Ectodermal cell (in vitro differentiated cells): Measurements from ENCODE around the gene NR2F2. TPM values are rescaled to one million over a fixed set of nuclear protein-coding genes. Genes with fewer than 3 reads are reported as not detected.

Experiments
- H3K27ac ChIP-seq: 2 replicates; pipeline ENCODE4 v1.7.0; 2013; ENCODE audit warnings: mild to moderate bottlenecking, low read depth, low read length; ENCODE audit not compliant: insufficient read depth, poor library complexity, severe bottlenecking
- H3K27me3 ChIP-seq: 2 replicates; pipeline ENCODE4 v1.7.0; 2013; ENCODE audit warnings: mild to moderate bottlenecking, low read length; ENCODE audit not compliant: insufficient read depth, control insufficient read depth, poor library complexity, severe bottlenecking
- H3K36me3 ChIP-seq: one replicate; pipeline ENCODE4 v1.7.0; 2013; ENCODE audit warnings: low read length; ENCODE audit not compliant: control insufficient read depth, insufficient read depth
- H3K4me1 ChIP-seq: one replicate; pipeline ENCODE4 v1.7.0; 2013; ENCODE audit warnings: low read length; ENCODE audit not compliant: control insufficient read depth, insufficient read depth
- H3K4me3 ChIP-seq: 2 replicates; pipeline ENCODE4 v1.7.0; 2013; ENCODE audit warnings: low read depth, low read length, control low read depth; ENCODE audit not compliant: insufficient read depth
- H3K9me3 ChIP-seq: 2 replicates; pipeline ENCODE4 v1.7.0; 2013; ENCODE audit warnings: mild to moderate bottlenecking, low read length, moderate library complexity; ENCODE audit not compliant: control insufficient read depth
- WGBS, 2 experiments: methylation state at CpG; one replicate each; pipeline ENCODE4 v1.1.7; 2013; ENCODE audit warnings: missing lambda C conversion rate in 2 of 2; 5-methylcytosine and 5-hydroxymethylcytosine counted together
- polyA plus RNA-seq, 4 experiments: library from polyadenylated mRNA; stranded (reverse); fragments of 50-300 nt; gene quantifications; one replicate each; pipeline ENCODE4 v1.2.3, GENCODE V29; 2013

The NR2F2 gene
- polyA plus RNA-seq (2013, experiment 1 of 4): 101 TPM
- 117 TPM for polyA plus RNA-seq (2013, experiment 2 of 4)
- polyA plus RNA-seq (2013, experiment 3 of 4): 80.0 TPM
- polyA plus RNA-seq (2013, experiment 4 of 4): 97.4 TPM

GRCh38 chr15:96330450-96331143, at the start of gene NR2F2:
Gene NR2F2, plus strand, starts transcription at chr15:96330700. Its CDS starts 1,406 bp downstream, at chr15:96332106.
- H3K36me3 ChIP-seq: peaks cover 30% of the 10 kb centered on the region
- 0% methylated on average over 77 to 78 of the region's 78 CpGs for WGBS, 2 experiments
- H3K27me3 ChIP-seq: peaks cover 82% of the 10 kb centered on the region
- H3K9me3 ChIP-seq: no peaks in the 10 kb centered on the region
- peak within 1 kb of the TSS; percentile 88 for H3K27ac ChIP-seq
- H3K4me1 ChIP-seq: peaks cover 26% of the 10 kb centered on the region
- H3K4me3 ChIP-seq: peak within 1 kb of the TSS; percentile 88

- H3K9me3 ChIP-seq: no peaks in the 10 kb centered on the region
- H3K4me3 ChIP-seq: no peak overlapping the region
- WGBS, 2 experiments: 83% methylated on average over 11 of the region's 11 CpGs
- H3K36me3 ChIP-seq: peaks cover 7% of the 10 kb centered on the region
- no peaks in the 10 kb centered on the region for H3K4me1 ChIP-seq
- no peak overlapping the region for H3K27ac ChIP-seq
- H3K27me3 ChIP-seq: no peaks in the 10 kb centered on the region
These were observed 45.2 kb upstream of the NR2F2 start for GRCh38 chr15:96285305-96285704.

GRCh38 chr15:96285729-96286254, 44.7 kb upstream of the NR2F2 start:
- 90% methylated on average over 18 of the region's 18 CpGs for WGBS, 2 experiments
- no peaks in the 10 kb centered on the region for H3K27me3 ChIP-seq
- no peaks in the 10 kb centered on the region for H3K9me3 ChIP-seq
- no peaks in the 10 kb centered on the region for H3K4me1 ChIP-seq
- H3K36me3 ChIP-seq: peaks cover 7% of the 10 kb centered on the region
- H3K4me3 ChIP-seq: no peak overlapping the region
- no peak overlapping the region for H3K27ac ChIP-seq

- Histone ChIP-seq H3K36me3 (no peaks in the 10 kb centered on the region), H3K4me1 (no peaks in the 10 kb centered on the region), H3K9me3 (no peaks in the 10 kb centered on the region), H3K27ac (no peak overlapping the region), H3K4me3 (no peak overlapping the region), H3K27me3 (no peaks in the 10 kb centered on the region)
- WGBS, 2 experiments: 89 to 92% methylated on average over 5 of the region's 5 CpGs
These were observed 39.8 kb upstream of the NR2F2 start for GRCh38 chr15:96290679-96291078.

GRCh38 chr15:96292635-96293034, 37.9 kb upstream of the NR2F2 start:
- Histone ChIP-seq H3K4me1 (no peaks in the 10 kb centered on the region), H3K27ac (no peak overlapping the region), H3K4me3 (no peak overlapping the region), H3K27me3 (no peaks in the 10 kb centered on the region), H3K36me3 (no peaks in the 10 kb centered on the region), H3K9me3 (no peaks in the 10 kb centered on the region)
- WGBS, 2 experiments: 100% methylated on average over 1 of the region's 2 CpGs

- 58 to 100% methylated on average over 1 to 3 of the region's 4 CpGs for WGBS, 2 experiments
- Histone ChIP-seq H3K27me3 (no peaks in the 10 kb centered on the region), H3K4me3 (no peak overlapping the region), H3K4me1 (no peaks in the 10 kb centered on the region), H3K9me3 (no peaks in the 10 kb centered on the region), H3K27ac (no peak overlapping the region), H3K36me3 (no peaks in the 10 kb centered on the region)
These were observed 37.1 kb upstream of the NR2F2 start for GRCh38 chr15:96293441-96293840.

GRCh38 chr15:96294766-96295165, 35.7 kb upstream of the NR2F2 start:
- Histone ChIP-seq H3K27me3 (no peaks in the 10 kb centered on the region), H3K4me1 (no peaks in the 10 kb centered on the region), H3K27ac (no peak overlapping the region), H3K9me3 (no peaks in the 10 kb centered on the region), H3K36me3 (no peaks in the 10 kb centered on the region), H3K4me3 (no peak overlapping the region)
- WGBS, 2 experiments: 46 to 50% methylated on average over 4 of the region's 4 CpGs

- Histone ChIP-seq H3K9me3 (no peaks in the 10 kb centered on the region), H3K36me3 (no peaks in the 10 kb centered on the region), H3K27me3 (no peaks in the 10 kb centered on the region), H3K27ac (no peak overlapping the region), H3K4me1 (no peaks in the 10 kb centered on the region), H3K4me3 (no peak overlapping the region)
- 95 to 98% methylated on average over 8 to 9 of the region's 9 CpGs for WGBS, 2 experiments
These were observed 34.2 kb upstream of the NR2F2 start for GRCh38 chr15:96296264-96296663.

GRCh38 chr15:96297783-96298182, 32.7 kb upstream of the NR2F2 start:
- no peak overlapping the region for H3K4me3 ChIP-seq
- no peaks in the 10 kb centered on the region for H3K4me1 ChIP-seq
- H3K36me3 ChIP-seq: no peaks in the 10 kb centered on the region
- H3K27ac ChIP-seq: no peak overlapping the region
- no peaks in the 10 kb centered on the region for H3K9me3 ChIP-seq
- 94 to 95% methylated on average over 4 of the region's 4 CpGs for WGBS, 2 experiments
- H3K27me3 ChIP-seq: no peaks in the 10 kb centered on the region

GRCh38 chr15:96298217-96298616, 32.3 kb upstream of the NR2F2 start:
- no peak overlapping the region for H3K27ac ChIP-seq
- WGBS, 2 experiments: 97 to 99% methylated on average over 1 to 2 of the region's 2 CpGs
- H3K27me3 ChIP-seq: no peaks in the 10 kb centered on the region
- no peaks in the 10 kb centered on the region for H3K9me3 ChIP-seq
- no peaks in the 10 kb centered on the region for H3K4me1 ChIP-seq
- no peak overlapping the region for H3K4me3 ChIP-seq
- no peaks in the 10 kb centered on the region for H3K36me3 ChIP-seq
